ENCODE measurements around the gene ATP2C2.

ATP2C2 gene

DNA sequence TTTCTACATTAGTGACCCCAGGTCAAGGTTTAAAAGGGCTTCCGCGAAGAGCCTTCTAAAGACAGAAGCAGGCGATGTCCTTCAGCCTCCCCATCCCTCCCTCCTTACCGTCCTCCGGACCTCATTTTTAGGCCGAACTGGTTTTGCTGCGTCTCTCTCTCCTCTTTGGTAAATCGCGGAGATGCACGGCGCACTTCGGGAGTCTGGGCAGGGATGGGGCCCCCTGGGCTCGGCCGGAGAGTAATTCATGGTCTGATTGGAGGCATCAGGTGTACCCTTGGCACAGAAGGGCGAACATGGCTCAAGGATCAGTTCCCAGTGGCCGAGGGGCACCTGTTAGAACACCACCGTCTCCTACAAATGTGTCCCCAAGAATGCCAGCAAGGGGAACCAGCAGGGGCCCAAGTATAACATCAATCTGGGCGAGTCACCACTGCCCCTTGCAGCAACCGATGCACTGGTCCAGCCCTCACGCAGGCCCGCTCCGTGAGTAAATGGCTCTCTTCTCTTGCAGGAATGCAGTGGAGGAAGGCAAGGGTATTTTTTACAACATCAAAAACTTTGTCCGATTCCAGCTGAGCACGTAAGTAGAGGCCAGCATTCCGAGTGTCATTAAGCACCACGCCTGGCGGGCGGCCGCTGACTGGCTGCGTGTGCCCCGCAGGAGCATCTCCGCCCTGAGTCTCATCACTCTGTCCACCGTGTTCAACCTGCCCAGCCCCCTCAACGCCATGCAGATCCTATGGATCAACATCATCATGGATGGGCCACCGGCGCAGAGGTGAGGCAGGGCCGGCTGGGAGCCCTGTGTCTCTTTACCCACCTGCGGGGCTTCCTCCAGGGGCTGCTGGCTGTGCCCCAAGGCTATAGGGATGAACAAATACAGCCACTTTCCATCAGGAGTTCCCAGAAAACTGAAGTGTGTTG lies 90.5 kb downstream of the ATP2C2 start:
- no peak for DNase-seq

DNA sequence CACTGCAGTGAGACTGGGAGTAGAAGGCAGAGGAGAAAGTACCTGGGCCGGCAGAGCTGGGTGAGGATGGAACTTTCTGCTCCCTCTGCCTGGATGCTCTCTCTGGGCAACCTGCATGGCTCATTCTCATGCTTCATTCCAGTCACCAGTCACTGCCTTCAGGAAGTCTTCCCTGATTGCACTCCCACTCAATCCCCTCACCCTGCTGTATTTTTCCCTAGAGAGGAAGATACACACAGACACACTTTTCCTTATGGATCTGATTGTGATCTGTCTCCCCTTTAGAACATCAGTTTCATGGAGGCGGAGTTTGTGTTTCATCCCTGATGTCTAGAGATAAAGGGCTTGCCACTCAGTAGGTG lies 91.2 kb downstream of the ATP2C2 start:
- DNase-seq, result no peak

DNA sequence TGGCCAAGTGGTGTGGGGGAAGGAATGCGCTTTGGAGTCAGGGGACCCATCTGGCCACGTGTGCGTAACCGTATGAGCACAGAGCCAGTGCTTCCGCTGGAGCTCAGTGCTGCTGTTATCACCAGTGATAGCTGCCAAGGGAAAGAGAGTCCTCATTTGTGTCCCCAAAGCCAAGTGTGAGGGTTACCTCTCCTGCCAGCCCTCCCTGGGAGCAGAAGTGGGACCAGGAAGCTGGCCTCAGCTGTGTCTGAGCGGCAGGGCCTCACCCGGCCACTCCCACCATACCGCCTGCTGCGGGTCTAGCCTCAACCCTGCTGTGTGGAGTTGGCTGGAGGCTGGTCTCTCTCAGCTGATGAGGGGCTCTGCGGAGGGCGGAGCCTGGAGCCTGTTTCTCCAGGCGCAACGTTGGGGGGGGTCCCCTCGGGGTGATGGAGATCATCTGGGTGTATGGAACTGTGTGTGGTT lies 91.6 kb downstream of the ATP2C2 start:
- no peak for DNase-seq

DNA sequence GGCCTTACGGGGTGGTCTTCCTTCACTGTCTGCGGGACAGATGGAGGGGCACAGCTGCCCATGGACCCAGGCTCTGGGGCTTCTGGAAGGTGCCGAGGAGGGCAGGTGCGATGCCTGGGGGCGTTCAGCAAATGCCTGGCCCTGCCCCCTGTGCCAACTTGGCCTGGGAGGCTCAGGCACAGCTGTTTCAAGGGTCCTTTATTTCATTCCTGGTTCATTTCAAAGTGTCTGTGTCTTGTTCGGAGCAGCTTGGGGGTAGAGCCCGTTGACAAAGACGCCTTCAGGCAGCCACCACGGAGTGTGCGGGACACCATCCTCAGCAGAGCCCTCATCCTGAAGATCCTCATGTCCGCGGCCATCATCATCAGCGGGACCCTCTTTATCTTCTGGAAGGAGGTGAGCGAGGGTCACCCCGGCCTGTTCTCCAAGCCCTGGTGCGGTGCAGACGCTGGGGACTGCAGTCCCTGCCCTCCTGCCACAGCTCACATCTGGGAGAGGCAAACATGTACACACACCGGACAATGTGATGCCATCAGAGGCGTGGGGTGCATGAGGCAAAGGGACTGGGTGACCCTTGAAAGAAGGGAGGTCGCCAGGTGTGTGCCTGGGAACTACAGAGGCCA lies 92.2 kb downstream of the ATP2C2 start:
- DNase-seq, result no peak

DNA sequence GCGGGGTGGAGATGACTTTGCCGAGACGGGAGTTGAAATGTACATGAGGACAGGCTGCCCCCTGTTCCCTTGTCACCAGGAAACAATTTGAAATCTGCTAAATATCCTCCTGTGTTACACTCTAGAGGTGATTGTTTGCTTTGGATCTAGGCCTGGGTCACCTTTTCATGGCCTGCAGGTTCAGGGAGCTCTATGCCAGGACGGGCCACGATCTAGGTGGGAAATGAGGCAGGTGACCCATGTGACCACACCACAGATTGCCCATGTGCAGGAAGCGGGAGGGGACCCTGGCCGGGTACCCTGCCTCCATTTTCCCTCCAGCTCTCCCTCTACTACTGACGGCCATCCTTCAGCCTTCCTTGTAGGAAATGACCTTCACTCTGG lies 92.7 kb downstream of the ATP2C2 start:
- no peak for DNase-seq

DNA sequence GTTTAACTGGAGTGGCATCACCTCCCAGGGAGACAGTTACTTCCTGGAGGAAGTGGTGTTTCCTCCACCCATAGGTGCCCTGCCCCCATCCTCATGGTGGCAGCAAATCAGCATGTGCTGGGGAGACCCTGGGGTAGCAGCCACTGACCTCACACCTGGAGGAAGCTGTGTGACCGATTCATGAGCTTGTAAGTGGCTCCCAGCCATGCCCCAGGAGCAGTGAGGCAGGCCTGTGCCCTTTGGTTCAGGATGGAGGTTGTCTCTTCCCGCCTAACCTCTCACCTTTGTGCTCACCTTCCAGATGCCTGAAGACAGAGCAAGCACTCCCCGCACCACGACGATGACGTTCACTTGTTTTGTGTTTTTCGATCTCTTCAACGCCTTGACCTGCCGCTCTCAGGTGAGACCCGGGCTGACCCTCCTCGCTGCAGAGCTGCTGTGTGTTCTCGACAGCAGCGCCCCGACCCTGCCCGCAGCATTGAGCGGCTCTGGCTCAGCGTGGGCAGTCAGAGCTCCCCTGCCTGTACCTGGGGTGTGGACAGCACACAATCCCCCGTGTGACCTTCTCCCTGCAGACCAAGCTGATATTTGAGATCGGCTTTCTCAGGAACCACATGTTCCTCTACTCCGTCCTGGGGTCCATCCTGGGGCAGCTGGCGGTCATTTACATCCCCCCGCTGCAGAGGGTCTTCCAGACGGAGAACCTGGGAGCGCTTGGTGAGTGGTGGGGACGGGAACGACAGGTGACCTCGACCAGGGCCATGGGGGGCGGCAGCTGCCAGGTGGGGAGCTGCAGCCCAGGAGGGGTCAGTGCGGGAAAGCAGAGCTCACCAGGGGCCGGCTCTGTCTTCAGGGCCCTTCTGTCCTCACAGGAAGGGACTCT lies 93.3 kb downstream of the ATP2C2 start:
- DNase-seq, result no peak

DNA sequence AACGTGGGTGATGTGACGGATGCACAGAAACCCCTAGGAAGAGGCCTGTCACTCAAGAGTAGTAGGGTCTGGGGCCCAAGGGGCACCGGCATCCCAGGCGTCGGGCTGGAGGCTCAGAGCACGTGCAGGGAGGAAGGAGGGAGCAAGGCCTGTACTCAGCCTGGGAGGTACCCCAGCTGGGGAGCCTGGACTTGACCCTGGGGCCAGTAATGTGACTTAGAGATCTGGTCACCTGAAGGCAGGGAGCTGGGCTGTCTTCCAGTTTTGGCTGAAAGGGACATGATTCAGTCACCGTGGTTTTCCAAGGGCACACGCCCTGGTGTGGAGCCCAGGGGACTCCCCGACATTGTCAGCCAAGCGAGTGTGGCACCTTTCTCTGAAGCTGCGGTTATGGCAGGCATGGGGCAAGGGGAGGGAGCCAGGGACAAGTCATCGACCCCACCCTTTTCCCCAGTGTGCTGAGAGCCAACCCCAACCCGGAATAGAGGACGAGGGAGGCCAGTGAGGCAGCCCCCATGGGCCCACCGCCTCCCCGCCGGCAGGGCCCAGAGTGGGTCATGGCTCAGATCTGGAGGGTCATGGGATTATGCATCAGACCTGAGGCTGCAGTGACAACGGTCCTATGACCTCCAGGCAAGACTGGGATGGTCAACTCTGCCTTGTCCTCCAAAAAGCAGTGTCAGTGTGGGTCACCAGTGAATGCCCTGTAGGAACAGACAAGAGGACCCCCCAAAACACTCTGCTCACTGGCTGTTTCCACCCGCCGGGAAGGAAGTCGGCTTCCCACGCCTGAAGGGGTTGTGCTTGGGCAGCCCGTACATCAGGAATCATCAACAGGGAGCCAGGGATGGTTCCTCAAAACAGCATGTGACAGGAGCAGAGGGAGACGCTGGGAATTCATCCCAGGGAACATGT lies 94.2 kb downstream of the ATP2C2 start:
- DNase-seq, result no peak

DNA sequence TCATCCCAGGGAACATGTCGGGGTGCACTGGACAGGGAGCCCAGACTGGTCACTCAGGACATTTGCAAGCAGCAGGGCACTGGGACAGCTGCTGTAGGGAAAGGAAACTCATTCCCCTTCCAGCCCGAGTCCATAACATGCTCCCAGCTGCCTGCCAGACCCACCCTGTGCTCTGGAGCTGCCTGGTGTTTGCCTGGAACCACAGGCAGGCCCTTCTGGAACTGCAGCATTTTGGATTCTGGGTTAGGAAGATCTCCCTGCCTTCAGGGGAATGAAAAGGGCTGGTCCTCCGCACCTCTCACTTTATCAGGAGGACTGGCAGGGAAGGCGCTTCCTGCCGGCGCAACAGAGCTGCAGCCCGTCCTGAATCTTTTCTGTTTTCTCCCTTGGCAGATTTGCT lies 94.9 kb downstream of the ATP2C2 start:
- no peak for DNase-seq

DNA sequence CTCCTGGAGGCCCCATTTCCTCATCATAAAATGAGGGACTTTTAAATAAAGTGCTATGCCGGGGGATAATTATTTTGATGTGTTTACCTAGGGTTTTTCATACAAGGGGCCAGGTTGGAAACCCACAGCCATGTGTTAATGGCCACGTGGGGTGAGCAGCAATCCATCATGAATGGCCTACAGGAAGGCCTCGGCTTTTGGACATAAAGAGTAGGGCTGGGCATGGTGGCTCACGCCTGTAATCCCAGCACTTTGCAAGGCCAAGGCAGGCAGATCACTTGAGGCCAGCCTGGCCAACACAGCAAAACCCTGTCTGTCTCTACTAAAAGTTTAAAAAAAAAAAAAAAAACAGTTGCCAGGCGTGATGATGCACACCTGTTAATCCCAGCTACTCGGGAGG lies 95.8 kb downstream of the ATP2C2 start:
- no peak for DNase-seq

DNA sequence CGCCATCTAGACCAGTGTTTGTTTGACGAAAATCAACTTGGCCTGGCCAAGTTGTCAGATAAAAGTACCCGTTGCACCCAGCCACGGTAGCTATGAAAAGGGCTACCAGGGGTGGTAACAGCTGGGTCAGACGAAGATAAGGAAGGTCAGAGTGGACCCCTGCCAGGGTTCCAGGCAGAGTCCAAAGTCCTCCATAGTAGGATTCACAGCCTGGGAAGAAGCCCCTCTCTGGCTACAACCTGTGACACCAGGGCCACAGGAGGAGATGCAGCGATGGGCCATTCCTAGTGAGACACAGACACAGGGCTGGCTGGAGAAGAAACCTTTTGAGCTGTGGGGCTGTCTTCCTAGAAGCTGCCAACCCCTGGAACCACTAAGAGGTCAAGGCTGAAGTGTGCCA lies 96.8 kb downstream of the ATP2C2 start:
- DNase-seq, result no peak

DNA sequence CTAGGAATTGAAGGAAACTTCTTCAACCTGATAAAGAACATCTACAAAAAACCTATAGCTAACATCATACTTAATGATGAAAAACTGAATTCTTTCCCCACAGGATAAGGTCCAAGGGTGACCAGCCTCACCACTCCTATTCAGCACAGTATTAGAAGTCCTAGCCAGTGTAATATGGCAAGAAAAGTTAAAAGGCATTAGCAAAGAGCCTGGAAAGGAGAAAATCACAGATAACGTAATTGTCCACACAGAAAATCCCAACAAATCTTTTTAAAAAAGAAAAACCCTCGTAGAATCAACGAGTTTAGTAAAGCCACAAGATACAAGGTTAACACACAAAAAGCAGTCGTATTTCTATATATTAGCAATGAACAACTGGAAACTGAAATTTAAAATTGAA lies 98.4 kb downstream of the ATP2C2 start:
- no peak for DNase-seq

DNA sequence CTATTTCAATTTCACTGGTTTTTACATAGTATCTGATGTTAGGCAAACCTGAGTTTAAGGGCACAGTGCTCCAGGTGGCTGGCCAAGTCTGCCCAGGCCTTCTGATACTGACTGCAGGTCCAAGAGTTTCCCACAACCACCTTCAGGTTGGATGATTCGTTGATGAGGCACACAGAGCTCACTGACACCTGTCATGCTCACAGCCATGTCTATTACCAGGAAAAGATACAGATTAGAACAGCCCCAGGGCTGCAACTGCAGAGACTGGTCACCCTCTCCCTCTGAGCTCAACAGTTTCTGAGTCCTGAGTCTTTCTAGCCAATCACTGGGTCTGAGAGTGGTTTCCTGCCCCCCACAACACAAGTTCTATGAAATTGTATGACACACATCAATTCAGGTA lies 98.9 kb downstream of the ATP2C2 start:
- no peak for DNase-seq

DNA sequence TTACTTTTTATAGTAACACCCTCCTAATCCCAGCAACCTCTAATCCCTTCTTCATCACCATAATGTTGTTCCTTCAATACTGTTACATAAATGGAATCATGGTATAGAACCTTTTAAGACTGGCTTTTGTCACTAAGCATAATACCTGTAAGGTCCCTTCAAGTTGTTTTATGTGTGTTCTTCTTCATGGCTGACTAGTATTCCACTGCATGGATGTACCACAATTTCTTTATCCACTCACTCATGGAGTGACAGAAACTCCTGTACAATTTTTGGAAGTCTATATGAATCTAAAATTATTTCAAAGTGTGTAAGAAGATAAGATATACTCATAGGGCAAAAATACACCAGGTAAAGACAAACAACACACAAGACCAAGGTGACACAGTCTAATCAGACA lies 99.4 kb downstream of the ATP2C2 start:
- no peak for DNase-seq

DNA sequence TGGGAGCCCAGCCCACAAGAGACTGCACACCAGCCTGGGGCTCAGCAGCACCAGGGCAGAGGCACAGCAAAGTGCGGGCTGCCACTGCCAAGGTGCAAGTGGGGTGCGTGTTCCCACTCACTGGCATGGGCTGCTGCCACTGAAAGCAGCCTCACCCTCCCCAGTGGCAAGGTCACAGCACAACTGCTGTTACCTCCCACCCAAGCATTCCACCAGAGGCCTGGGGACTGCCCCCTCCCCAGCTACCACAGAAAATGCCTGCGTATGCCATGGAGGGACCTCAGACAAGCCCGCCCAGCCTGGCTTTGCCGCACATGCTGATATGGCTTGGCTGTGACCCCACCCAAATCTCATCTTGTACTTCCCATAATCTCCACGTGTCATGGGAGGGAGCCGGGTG lies 103.0 kb downstream of the ATP2C2 start:
- no peak for DNase-seq

DNA sequence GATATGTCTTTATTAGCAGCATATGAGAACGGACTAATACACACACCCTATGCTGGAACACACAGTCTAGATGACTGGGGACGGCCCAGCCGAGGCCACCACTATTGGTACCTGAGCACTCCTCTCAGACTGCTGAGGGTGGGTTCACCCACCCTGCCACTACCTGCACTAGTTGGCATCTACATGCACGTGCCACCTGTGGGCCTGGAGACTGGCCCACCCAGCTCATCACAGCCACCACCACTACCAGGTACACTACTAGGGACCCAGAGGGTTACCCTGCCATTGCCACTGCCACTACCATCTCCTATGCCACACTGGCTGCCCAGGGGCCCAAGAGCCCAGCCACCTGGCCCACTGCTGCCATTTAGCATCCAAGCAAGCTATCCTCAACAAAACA lies 103.6 kb downstream of the ATP2C2 start:
- DNase-seq, result no peak

DNA sequence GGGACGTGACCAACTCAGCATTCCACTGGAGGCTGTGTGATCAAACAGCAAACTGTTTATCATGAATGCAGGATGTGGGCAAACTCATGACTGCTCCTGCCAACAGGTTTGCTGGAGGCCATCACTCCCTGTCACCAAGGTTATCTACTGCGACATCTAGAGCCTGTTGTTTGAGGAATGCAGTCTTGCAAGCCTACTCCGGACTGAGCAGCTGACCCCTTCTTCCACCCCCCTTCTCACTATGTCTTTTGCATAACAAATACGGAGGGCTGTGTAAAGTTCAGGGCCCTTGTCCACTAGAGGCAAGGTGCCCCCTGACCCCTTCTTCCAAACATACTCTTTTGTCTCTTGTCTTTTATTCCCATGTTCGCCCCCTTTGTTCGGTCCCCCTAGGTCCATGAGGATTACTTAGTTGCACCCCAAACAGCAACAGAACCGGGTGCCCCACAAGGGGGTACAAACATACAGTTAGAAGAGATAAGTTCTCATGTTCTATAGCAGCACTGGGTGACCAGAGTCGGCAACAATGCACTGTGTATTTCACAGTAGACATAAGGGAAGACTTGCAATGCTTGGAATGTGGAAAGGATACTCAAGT lies 107.4 kb downstream of the ATP2C2 start:
- no peak for DNase-seq

DNA sequence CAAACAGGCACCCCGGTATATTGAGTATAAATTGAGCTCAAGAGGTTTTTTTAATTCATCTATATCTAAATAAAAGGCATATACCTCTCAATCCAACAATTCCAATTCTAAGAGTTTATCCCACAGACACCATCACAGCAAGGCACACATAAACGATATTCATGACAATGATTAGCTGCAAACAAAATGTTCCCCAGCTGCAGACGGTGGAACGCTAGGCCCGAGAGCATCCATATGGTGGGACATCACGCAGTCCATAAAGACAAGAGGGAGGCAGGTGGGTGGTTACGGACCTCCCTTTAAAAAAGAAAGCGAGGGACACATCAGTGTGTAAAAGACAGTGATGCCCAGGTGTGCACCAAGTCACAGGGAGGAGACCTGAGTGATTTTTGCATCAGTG lies 108.1 kb downstream of the ATP2C2 start:
- no peak for DNase-seq

DNA sequence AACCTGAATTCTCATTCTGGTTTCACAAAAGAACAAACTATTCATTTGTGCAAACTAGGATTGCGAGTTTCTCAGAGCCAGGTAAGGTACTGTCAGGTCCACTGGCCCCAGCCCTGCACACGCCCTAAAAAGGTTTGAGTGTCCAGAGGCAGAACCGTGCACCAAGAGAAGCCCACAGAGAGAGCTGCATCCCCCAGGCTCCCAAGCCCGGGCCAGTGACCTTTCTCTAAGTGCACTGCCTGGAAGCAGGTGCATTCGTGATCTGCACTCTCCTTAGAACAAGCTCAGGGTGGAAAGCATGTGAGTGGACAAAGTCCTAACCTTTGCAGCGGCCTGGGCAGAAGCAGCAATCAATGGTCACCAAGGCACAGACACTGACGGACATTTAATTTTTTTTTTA lies 109.3 kb downstream of the ATP2C2 start:
- no peak for DNase-seq

DNA sequence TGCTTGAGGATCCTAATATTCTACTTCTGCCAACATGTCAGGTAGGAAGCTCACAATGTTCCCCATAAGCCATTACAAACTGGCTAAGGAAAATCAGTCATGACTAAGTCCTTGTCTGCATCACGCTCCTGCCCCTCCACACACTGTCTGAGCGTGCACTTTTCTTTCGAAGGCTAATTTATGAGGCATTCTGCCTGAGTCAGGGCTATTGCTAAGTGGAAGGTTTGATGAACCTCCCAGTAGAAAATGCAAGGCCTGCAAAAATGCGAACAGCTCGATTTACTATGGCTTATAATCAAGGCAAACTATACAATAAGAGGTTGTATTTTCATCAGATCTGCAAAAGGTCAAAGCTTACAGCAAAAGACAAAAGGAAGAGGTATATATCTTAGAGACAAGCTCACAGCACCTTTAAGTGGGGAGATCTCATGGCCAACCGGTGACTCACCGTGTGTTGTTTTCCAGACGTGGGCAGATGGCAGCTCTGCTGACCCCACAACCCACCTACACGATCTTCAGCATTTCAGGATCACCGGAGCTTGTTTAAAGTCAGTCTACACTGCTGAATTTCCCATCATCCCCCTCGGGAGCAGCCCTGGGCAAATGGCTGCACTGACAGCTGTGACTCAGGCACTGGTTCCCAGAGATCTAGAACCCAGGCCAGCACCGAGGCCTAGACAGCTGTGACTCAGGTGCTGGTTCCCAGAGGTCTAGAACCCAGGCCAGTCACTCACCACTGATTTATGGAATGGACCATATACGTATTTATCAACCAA lies 110.0 kb downstream of the ATP2C2 start:
- DNase-seq, result no peak

DNA sequence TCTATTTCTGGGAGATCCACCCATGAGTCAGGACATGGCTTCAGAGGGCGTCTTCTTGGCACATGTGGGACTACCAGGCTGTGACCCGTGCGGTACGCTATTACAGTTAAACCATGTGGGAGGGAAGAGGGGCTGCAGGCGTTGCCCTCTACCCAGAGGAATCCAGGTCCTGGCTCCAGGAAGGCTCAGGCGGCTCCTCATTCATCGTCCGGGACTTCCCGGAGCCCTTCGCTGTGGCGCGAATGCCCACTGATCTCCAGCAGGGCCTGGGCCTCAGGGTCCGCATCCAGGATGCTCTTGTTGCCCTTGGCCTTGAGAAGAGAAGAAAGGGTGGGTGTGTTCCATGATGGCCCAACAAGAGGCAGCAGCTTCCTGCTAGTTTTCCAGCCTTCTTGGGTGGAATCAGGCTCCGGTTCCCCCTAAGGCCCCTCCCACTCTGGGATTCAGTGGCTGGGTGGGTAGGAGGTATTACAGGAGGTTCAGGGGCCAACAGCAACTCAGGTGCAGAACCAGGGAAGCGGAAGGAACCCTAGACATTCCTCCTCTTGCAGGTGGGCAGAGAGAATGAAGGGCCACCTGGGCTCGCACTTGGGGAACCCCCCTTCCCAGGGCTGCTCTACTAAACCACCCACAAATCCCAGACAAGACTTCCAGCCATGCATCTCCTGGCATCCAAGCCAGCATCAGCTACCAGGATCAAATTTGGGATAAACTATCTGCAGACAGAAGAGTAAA lies 111.5 kb downstream of the ATP2C2 start:
- no peak for DNase-seq
